T47D (cell line): ENCODE results near the gene ZNF627.
"Not testable (repeated sequence)": the region's sequence is repeated elsewhere in the genome, so short reads cannot be mapped to it uniquely, and the experiment has no call there.

Source experiments
- DNase-seq, 2 experiments: peaks; one replicate each; pipeline versions ENCODE4 v3.0.0 to v3.0.0-alpha.2; 2011 to 2012; ENCODE audit warnings: low read depth in 1 of 2, low spot score in 1 of 2
- JUND ChIP-seq: IDR thresholded peaks from 2 replicates; pipeline ENCODE4 v1.6.1; 2012; ENCODE audit warnings: low read depth
- in situ Hi-C: cut with HindIII; loops from 2 replicates; pipeline ENCODE4 v1.10.0; 2016; ENCODE audit warnings: low sequenced_read_pairs, low pct_unique_long_range_greater_than_20kb

The ZNF627 gene

DNA sequence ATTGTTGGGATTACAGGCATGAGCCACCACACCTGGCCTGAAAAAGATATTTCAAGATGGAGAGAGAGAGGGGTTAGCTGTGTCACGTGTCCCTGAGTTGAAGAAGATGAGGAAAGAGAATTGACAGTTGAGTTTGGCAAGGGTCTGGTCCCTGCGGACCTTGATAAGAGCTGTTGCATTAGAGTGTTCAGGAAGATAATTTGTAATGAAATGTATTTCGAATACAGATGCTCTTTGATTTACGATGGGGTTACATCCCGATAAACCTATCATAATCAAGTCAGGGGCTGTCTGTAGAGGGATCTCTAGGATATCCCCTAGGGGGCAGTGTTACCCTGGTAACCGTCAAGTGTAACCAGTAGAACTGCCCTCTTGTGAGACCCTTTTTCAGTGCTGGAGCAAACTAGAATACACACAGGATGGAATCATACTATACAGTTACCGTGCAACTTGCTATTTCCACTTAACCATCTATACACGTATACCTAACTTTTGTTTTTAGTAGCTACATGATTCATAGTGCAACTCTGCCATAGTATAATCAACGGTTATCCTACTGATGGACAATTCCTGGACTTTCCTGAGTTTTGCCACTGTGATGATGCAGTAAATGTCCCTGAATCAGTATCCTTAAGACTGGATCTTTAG is 36.8 kb upstream of the ZNF627 start:
- peak in 1 of 2 experiments; percentile 61 for DNase-seq
- TF ChIP-seq JUND = no peak
- in situ Hi-C loops = no loop called here

DNA sequence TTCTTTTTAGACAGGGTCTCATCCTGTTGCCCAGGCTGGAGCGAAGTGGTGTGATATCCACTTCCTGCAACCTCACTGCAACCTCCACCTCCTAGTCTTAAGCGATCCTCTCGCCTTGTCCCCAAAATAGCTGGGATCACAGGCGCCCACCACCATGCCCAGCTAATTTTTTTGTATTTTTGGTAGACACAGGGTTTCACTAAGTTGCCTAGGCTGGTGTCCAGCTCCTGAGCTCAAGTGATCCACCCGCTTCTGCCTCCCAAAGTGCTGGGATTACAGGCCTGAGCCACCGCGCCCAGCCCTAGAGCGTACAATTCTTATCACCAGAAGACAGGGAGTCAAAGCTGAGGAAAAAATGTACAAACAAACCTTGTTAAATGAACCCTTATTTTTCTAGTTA is 33.8 kb upstream of the ZNF627 start:
- no peak for TF ChIP-seq JUND
- in situ Hi-C loops = no loop called here
- no peak for DNase-seq

DNA sequence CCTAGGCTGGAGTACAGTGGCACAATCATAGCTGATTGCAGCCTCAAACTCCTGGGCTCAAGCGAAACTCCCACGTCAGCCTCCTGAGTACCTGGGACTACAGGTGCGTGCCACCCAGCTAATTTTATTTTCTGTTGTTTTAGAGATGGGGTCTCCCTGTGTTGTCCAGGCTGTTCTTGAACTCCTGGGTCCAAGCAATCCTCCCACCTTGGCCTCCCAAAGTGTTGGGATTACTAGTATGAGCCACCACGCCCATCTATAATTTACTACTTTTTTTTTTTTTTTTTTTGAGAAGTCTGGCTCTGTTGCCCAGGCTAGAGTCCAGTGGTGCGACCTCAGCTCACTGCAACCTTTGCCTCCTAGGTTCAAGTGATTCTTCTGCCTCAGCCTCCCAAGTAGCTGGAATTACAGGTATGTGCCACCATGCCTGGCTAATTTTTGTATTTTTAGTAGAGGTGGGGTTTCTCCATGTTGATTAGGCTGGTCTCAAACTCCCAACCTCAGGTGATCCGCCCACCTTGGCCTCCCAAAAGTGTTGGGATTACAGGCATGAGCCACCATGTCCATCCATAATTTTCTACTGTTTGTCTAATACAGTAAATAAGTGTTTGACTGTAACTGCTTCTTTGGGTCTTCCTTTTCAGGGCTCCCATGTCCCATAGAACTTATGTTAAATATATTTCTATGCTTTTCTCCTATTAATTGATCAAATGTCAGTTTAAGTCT is 33.0 kb upstream of the ZNF627 start:
- DNase-seq, in situ Hi-C loops: not testable (repeated sequence)

DNA sequence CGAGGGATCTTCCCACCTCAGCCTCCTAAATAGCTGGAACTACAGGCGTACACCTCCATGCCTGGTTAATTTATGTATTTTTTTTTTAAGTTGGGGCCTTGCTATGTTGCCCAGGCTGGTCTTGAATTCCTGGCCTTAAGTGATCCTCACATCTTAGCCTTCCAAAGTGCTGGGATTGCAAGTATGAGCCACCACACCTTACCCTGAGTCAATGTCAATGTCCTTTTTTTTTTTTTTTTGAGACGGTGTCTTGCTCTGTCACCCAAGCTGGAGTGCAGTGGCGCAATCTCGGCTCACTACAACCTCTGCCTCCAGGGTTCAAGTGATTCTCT is 31.7 kb upstream of the ZNF627 start:
- in situ Hi-C loops, DNase-seq: not testable (repeated sequence)

DNA sequence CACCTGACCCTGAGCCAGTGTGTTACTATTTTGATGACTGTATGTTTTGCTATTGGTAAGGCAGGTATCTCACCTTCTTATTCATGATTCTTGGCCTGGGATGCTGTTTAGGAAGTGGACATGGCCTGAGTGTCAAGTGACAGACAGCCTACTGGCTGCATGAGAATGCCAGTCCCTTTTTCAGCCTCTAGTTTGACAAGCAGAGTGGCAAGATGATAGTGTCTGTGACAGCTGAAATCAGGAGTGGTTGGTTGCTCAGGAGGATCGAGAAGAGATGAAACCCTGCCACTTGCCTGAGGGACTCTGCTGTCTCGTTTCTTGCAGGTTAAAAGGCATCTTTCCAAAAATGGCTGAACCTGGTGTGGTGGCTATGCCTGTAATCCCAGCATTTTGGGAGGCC is 31.1 kb upstream of the ZNF627 start:
- in situ Hi-C loops = no loop called here
- no peak for DNase-seq
- TF ChIP-seq JUND = no peak

DNA sequence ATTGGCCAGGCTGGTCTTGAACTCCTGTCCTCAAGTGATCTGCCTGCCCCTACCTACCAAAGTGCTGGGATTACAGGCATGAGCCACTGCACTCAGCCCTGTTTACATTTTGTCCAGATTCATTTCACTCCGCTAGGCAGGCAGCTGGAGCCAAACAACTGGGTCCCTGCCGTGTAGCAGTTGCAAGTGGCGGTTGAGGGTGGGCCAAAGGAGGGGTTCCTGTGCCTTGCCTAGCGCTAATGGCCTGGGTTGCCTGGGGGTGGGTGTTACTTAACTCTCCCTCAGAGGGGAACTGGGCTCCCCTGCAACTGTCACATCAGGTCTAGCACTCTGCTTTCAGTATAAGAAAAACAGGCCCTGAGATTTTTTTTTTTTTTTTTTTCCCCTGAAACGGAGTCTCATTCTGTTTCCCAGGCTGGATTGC is 27.2 kb upstream of the ZNF627 start:
- DNase-seq = no peak
- no peak for TF ChIP-seq JUND
- in situ Hi-C loops = no loop called here

DNA sequence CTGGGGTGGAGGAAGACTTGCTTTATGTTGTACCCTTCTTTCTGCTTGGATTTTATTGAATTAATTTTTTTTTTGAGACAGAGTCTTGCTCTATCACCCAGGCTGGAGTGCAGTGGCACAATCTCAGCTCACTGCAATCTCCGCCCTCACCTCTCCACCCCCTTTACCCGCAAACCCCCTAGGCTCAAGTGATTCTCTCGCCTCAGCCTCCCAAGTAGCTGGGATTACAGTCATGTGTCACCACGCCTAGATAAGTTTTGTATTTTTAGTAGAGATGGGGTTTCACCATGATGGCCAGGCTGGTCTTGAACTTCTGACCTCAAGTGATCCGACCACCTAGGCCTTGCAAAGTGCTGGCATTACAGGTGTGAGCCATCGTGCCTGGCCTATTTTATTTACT is 23.9 kb upstream of the ZNF627 start:
- in situ Hi-C loops, DNase-seq: not testable (repeated sequence)

DNA sequence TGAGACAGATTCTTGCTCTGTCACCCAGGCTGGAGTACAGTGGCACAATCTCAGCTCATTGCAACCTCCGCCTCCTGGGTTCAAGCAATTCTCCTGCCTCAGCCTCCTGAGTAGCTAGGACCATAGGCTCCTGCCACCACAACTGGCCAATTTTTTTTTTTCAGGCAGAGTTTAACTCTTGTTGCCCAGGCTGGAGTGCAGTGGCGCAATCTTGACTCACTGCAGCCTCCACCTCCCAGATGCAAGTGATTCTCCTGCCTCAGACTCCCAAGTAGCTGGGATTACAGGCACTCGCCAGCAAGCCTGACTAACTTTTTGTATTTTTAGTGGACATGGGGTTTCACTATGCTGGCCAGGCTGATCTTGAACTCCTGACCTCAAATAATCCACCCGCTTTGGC is 23.5 kb upstream of the ZNF627 start:
- in situ Hi-C loops, DNase-seq: not testable (repeated sequence)

DNA sequence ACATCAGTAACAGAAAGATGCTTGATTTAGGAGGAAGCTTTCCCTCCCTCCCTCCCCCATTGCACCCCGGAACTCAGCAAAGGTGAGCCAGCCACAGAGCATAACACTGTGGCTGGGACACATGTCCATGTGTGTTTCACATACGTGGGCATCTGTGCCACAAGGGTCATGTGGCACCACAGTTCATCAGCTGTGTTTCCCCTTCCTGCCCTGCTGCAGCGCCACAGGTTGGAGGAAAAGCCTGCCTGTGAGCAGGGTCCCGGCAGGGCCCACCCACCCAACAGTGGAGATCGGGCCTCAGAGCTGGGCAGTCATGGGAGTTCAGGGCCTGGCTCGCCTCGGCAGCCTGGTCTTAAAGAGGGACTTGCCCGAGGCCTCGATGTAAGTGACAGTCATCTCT is 22.6 kb upstream of the ZNF627 start:
- in situ Hi-C loops = no loop called here
- TF ChIP-seq JUND = no peak
- DNase-seq = no peak

DNA sequence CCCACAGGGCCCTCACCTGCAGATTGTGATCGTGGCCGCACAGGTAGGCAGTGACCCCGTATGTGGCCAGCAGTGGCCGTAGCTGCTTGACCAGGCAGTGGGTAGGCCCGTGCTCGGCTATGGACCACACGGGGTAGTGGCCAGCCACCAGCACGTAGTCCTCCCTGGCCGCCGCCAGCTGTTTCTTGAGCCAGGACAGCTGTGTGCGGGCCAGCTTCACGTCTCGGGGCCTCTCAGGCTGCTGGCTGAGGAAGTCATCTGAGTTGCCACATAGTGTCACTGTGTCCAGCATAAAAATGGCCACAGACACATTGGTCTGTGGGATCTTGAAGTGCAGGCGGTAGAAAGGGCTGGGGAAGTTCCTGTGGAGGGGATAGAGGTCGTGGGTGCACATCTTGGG is 21.1 kb upstream of the ZNF627 start:
- no peak for DNase-seq
- in situ Hi-C loops = no loop called here
- TF ChIP-seq JUND = no peak

DNA sequence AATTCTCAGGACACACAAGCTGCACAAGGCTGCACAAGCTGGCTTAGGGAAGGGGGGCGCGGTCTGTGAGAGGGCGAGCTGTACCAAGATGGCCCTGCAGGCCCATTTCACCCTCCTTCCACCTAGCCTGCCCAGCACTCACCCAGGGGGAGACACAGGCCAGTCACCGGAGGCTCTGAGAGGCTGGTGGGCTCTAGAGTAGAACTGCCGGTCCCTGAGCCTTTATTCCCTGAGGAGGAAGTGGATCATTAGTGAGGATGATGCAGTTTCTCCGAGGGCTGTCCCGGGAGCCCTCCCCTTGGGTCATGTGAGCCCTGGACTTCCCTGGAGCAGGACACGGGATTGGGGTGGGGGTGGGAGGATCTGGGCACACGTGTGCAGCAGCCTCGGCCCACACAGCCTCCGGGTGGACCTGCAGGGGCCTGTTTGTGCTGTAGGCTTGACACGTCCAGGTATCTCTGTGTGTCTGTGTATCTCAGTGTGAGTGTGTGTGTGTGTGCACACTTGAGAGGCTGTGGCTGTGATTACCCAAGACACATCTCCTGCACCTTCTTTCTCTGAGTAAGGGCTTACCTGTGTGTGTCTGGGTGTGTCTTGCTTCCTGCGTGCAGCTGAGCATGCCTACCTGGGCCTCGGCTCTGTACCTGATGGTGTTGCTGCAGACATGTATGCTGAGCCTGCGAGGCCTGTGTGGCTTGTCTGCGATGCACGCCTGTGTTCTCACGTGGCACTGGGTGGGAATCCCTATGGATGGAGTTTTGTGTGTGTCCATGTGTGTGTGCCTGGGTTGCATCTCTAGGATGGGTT is 19.6 kb upstream of the ZNF627 start, which contains the start of gene ACP5:
Gene ACP5, minus strand, starts transcription at position 195 of the 807 bp plus-strand sequence. CDS start 328 bp downstream, outside the sequence.
- DNase-seq = no peak
- in situ Hi-C loops = no loop called here
- TF ChIP-seq JUND = no peak

DNA sequence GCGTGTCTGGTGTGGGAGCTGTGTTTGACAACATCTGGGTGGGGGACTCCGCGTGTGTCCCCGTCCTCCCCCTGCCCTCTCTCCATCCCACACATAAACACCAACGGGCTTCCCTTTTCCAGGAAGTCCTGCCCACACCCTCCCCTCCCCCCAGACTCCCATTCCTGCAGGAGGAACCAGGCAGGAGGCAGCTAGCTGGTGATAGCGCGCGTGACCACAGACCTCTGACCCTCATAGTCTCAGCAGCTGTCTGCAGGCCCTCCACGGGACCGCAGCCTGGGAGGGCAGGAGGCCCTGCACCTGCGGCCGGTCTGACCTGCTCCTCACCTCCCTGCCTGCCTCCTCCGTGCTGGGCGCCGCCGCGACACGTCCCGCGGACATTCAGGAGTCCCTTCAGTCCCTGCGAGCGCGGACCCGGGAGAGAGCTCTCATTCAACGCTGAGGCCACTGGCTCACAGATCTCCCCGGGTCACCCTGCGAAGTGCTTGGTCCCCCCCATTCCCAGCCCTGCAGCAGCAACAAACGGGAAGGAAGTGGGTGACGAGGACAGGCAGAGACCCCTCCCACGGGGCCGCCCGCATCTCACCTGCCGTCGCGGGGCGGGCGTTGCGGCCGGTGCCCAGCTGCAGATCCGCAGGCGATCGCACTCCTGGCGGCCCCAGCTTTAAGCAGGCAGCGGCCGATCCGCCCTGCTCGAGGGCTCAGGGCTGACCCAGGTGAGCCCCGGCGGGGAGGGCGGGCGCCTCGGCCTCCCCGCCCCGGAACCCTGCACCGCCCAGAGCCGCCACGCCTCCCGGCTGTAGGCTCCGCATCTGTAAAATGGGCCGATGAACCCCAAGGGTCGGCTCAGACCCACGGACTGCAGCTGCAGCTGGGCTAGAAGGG is 18.8 kb upstream of the ZNF627 start:
- in situ Hi-C loops = no loop called here
- no peak for TF ChIP-seq JUND
- no peak for DNase-seq
